ENCODE results near the gene ARHGAP8. TPM values are rescaled to one million over a fixed set of nuclear protein-coding genes. Genes with fewer than 3 reads are reported as not detected.

The ARHGAP8 gene
- total and polyA plus RNA-seq, 10 of the 15 experiments (the other 5 are each of a cell fraction or from before 2014, with no cell fraction given) = 0.33 TPM; not detected in 9

DNA sequence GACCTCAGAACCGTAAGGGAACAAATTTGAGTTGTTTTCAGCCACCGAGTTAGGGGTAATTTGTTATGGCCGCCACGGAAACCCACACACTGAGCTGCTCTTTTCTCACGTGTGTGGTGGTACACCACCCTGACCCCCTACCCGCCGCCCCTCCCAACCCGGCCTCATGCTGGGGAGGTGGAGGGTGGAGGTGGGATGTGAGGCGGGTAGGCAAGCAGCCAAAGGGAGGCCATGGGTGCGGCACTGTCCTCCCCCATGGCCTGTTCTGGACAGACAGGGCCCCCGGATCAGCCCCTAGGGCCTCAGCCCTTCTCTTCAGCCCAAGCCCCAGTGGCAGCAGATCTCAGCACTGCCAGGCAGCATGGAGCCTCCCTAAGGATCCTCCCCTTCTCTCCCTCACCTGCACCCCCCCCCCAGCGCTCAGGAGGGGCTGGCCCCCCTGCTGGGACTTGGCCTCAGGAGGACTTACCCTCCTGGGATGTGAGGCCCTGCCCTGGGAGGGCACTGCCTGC lies 42.4 kb upstream of the ARHGAP8 start:
- intact Hi-C loops (cut with micrococcal nuclease; ENCODE audit: unreplicated experiment) = no loop called here
- no peak; the same call in 2 of the 3 replicates for ATAC-seq
- 67% methylated on average over 5 of the region's 12 CpGs for WGBS (ENCODE audit: insufficient coverage, insufficient replicate concordance, low lambda C conversion rate, missing lambda C conversion rate)

More for the DNA sequence above, 42.4 kb upstream of the ARHGAP8 start:
- TF ChIP-seq ZNF217 (IDR thresholded peaks at IDR 0.05) (no peak), IKZF1 (conservative IDR thresholded peaks at IDR 0.05) (peak; percentile 20; the same call in 1 of the 2 replicates), RELA (IDR thresholded peaks at IDR 0.05; ENCODE audit: borderline replicate concordance, partially characterized antibody) (no peak), SUPT20H (IDR thresholded peaks at IDR 0.05; ENCODE audit: borderline replicate concordance, control insufficient read depth, low read depth, low read length) (no peak), EGR1 (IDR thresholded peaks at IDR 0.05; ENCODE audit: borderline replicate concordance in 1 of 2, low read depth in 2 of 2, low read length in 2 of 2) (no peak)
- TF ChIP-seq, protein P1, sequence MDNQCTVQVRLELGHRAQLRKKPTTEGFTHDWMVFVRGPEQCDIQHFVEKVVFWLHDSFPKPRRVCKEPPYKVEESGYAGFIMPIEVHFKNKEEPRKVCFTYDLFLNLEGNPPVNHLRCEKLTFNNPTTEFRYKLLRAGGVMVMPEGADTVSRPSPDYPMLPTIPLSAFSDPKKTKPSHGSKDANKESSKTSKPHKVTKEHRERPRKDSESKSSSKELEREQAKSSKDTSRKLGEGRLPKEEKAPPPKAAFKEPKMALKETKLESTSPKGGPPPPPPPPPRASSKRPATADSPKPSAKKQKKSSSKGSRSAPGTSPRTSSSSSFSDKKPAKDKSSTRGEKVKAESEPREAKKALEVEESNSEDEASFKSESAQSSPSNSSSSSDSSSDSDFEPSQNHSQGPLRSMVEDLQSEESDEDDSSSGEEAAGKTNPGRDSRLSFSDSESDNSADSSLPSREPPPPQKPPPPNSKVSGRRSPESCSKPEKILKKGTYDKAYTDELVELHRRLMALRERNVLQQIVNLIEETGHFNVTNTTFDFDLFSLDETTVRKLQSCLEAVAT (IDR thresholded peaks at IDR 0.05) = peak; percentile 49; the same call in 1 of the 2 replicates
- no peak overlapping the region for H3K4me2 ChIP-seq (ENCODE audit: control insufficient read depth, insufficient read depth)
- POLR2A ChIA-PET = no interaction called here
- H3K79me2 ChIP-seq (ENCODE audit: control insufficient read depth, insufficient read depth, low read length) = no peaks in the 10 kb centered on the region
- in situ Hi-C loops (cut with MboI) = no loop called here
- no peaks in the 10 kb centered on the region for H4K20me1 ChIP-seq (ENCODE audit: control insufficient read depth, insufficient read depth)
- FAIRE-seq (no peak), DNase-seq (ENCODE audit: low read depth, low spot score) (no peak)
- no peaks in the 10 kb centered on the region for H3K27me3 ChIP-seq (replicated peaks in 1 of 2; ENCODE audit: control insufficient read depth in 2 of 2, insufficient read depth in 2 of 2, low read length in 1 of 2)
- no peaks in the 10 kb centered on the region for H3K9me3 ChIP-seq (replicated peaks; ENCODE audit: control insufficient read depth, insufficient read depth, low read length)
- no peak overlapping the region for H3K4me3 ChIP-seq
- no peak overlapping the region for H3K9ac ChIP-seq (ENCODE audit: control insufficient read depth, insufficient read depth, low read length)
- H3K4me1 ChIP-seq (ENCODE audit: control insufficient read depth, insufficient read depth, low read length) = peaks cover 8% of the 10 kb centered on the region; the same call in 1 of the 2 replicates
- no peak overlapping the region for H2AFZ ChIP-seq (ENCODE audit: control insufficient read depth, low read depth, low read length)
- SMC1A ChIA-PET (ENCODE audit: uncharacterized antibody, unreplicated experiment) = no interaction called here
- RAD21 ChIA-PET (ENCODE audit: unreplicated experiment) = no interaction called here
- BruUV-seq (replicated peaks) = no TSS peak
- CTCF ChIA-PET = interaction anchor here (0.6 to 2.3 kb wide), 2 partner anchors 12 to 25 kb away, joined by 5 read pairs; no protein-coding TSS in a partner anchor
- no peak overlapping the region for H3K27ac ChIP-seq (ENCODE audit: control insufficient read depth, insufficient read depth)
- H3K36me3 ChIP-seq (ENCODE audit: control insufficient read depth in 2 of 2, insufficient read depth in 2 of 2, low read length in 1 of 2) = no peaks in the 10 kb centered on the region

All from GM12878 (cell line).